Progenitor cell of endocrine pancreas (in vitro differentiated cells): ENCODE results near the gene MPND. TPM values are rescaled to one million over a fixed set of nuclear protein-coding genes. Genes with fewer than 3 reads are reported as not detected.

Source experiments
- DNase-seq: peaks from one replicate; pipeline ENCODE4 v3.0.0; 2021; ENCODE audit warnings: low spot score; ENCODE audit not compliant: unreplicated experiment
- H3K27ac Mint-ChIP-seq: 2 replicates; pipeline ENCODE4 v1.8.0; 2021; ENCODE audit warnings: mild to moderate bottlenecking, moderate library complexity, mixed read lengths
- H3K27me3 Mint-ChIP-seq: 2 replicates; pipeline ENCODE4 v1.8.0; 2021; ENCODE audit warnings: mixed read lengths
- H3K36me3 Mint-ChIP-seq: 2 replicates; pipeline ENCODE4 v1.8.0; 2022; ENCODE audit warnings: mixed read lengths; ENCODE audit not compliant: insufficient read depth
- H3K4me1 Mint-ChIP-seq: 2 replicates; pipeline ENCODE4 v1.8.0; 2021; ENCODE audit warnings: low read depth, mixed read lengths
- H3K4me3 Mint-ChIP-seq: 2 replicates; pipeline ENCODE4 v1.8.0; 2021; ENCODE audit warnings: low read depth, mild to moderate bottlenecking, moderate library complexity, mixed read lengths
- H3K9me3 Mint-ChIP-seq: 2 replicates; pipeline ENCODE4 v1.8.0; 2021; ENCODE audit warnings: low read depth, mixed read lengths
- total RNA-seq: library from RNA; stranded (reverse); gene quantifications from 2 replicates; pipeline ENCODE4 v1.2.1, GENCODE V29; 2021
- TF ChIP-seq, protein P1 (sequence below): fragments of 200-600 bp; sonication (generic); IDR thresholded peaks from one replicate; pipeline ENCODE4 v1.5.0; 2021; ENCODE audit warnings: antibody characterized with exemption, mild to moderate bottlenecking; ENCODE audit not compliant: unreplicated experiment

MPND gene
- total RNA-seq, 1 donor from 2014 or later, result 62.2 TPM

DNA sequence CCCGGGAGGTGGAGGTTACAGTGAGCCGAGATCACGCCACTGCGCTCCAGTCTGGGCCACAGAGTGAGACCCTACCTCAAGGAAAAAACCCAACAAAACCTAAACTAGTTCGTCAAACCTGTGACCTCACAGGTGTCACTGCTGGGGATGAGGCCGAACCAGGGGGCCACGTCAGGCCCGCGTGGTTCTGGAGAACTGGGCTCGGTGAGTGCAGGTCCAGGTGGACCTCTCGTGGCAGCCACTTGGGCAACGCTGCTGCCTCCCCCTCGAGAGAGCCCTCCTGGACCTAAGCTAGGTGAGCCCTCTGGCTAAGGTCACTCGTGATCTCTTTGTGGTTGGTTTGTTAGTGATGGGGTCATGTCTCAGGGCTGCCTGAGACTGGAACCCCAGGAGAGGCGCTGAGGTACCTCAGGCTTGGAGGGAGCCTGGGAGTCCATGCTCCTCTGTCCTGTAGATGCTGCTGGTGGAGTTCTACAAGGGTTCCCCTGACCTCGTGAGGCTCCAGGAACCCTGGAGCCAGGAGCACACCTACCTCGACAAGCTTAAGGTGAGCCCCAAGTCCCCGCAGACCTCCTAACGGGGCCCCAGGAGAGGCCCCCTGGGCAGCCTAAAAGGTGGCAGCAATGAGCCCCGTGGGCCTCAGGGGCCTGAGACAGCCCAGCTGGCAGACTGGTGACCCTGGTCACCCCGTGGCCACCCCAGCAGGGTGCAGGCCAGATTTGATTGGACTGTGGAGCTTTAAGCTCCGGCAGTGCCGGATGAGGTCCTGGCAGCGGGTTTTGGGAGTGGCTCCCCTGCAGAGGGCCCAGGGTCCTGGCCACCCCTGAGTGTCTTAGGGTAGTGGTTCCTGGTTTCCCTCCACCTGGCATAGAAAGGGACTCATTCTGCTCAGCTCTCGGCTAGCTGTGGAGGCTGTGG, 15.6 kb downstream of the MPND start:
- DNase-seq, result no peak
- TF ChIP-seq, protein P1, sequence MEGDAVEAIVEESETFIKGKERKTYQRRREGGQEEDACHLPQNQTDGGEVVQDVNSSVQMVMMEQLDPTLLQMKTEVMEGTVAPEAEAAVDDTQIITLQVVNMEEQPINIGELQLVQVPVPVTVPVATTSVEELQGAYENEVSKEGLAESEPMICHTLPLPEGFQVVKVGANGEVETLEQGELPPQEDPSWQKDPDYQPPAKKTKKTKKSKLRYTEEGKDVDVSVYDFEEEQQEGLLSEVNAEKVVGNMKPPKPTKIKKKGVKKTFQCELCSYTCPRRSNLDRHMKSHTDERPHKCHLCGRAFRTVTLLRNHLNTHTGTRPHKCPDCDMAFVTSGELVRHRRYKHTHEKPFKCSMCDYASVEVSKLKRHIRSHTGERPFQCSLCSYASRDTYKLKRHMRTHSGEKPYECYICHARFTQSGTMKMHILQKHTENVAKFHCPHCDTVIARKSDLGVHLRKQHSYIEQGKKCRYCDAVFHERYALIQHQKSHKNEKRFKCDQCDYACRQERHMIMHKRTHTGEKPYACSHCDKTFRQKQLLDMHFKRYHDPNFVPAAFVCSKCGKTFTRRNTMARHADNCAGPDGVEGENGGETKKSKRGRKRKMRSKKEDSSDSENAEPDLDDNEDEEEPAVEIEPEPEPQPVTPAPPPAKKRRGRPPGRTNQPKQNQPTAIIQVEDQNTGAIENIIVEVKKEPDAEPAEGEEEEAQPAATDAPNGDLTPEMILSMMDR, result no peak

DNA sequence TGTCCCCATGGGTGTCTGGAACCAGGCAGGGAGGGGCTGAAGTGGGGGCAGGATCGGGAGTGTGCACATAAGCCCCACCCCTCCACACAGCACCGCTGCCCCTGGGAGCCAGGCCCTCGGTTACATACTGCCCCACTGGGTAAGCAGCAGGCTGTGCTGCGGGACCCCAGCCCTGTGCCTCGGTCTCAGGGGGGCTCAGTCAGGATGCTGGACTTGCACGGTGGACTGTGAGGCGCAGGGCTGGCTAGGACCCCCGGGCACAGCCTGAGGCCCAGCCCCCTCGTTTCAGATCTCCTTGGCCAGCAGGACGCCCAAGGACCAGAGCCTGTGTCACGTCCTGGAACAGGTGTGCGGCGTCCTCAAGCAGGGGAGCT, 16.3 kb downstream of the MPND start:
- peaks cover 1% of the 10 kb centered on the region for H3K4me1 Mint-ChIP-seq
- no peaks in the 10 kb centered on the region for H3K9me3 Mint-ChIP-seq
- no peaks in the 10 kb centered on the region for H3K27me3 Mint-ChIP-seq
- no peak for DNase-seq
- H3K4me3 Mint-ChIP-seq, result no peak overlapping the region
- TF ChIP-seq, protein P1, result no peak
- no peak overlapping the region for H3K27ac Mint-ChIP-seq
- H3K36me3 Mint-ChIP-seq, result peaks cover 4% of the 10 kb centered on the region

More for the DNA sequence above, 15.6 kb downstream of the MPND start:
- no peak overlapping the region for H3K27ac Mint-ChIP-seq
- H3K36me3 Mint-ChIP-seq, result peaks cover 4% of the 10 kb centered on the region
- H3K9me3 Mint-ChIP-seq, result no peaks in the 10 kb centered on the region
- H3K27me3 Mint-ChIP-seq, result no peaks in the 10 kb centered on the region
- H3K4me3 Mint-ChIP-seq, result no peak overlapping the region
- peaks cover 1% of the 10 kb centered on the region for H3K4me1 Mint-ChIP-seq

DNA sequence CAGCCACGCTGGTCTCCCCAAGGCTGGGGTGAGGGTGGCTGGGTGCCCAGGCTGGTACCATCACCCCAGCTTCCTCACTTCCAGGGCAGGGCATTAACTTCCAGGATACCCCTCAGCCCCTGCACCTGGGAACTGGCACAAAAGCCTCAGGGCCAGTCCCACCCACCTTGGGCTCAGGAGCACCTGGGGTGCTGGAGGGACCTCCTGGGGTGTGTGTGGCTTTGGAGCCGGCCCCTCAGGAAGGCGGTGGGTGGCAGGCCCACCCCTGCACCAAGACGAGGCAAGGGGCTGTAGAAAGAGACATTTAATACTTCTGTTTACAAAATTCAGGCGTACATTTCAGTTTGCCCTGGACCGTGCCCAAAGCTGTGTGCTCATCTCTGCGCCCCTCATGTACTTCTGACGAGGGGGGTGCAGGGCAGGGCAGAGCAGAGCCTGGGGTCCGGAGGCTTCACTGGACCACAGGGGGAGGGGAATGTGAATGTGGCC, 16.8 kb downstream of the MPND start:
- Mint-ChIP-seq H3K4me1 (peaks cover 1% of the 10 kb centered on the region), H3K36me3 (peaks cover 4% of the 10 kb centered on the region), H3K27ac (peak overlapping the region; percentile 90), H3K9me3 (no peaks in the 10 kb centered on the region), H3K4me3 (no peak overlapping the region), H3K27me3 (no peaks in the 10 kb centered on the region)
- TF ChIP-seq, protein P1, result no peak
- DNase-seq, result no peak

DNA sequence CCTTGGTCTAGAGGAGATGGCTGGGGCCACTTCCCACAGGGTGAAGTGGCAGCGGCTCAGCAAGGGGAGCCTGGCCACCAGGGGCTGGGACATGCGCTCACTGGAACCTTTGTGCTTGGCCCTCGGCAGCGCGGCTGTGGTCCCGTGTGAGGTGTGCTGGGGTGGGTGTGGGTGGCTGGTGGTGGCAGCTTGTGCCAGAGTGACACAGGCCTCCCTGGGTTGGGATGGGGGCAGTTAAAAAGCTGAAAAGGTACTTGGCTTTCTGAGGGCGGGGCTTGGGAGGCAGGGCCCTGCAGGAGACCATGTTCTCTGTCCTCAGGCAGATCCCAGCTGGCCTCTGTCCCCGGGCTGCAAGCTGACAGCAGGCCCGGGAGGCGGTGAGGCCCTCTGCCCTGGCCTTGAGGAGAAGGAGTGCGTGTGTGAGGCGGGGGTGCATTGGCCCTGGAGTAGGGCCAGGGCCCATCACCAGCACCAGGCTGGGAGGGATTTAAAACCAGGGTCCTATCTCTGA, 17.3 kb downstream of the MPND start:
- TF ChIP-seq, protein P1, result no peak
- H3K36me3 Mint-ChIP-seq, result peaks cover 4% of the 10 kb centered on the region
- no peak for DNase-seq
- no peak overlapping the region for H3K4me3 Mint-ChIP-seq
- peak overlapping the region; percentile 90 for H3K27ac Mint-ChIP-seq
- peaks cover 1% of the 10 kb centered on the region for H3K4me1 Mint-ChIP-seq
- H3K9me3 Mint-ChIP-seq, result no peaks in the 10 kb centered on the region
- H3K27me3 Mint-ChIP-seq, result no peaks in the 10 kb centered on the region

DNA sequence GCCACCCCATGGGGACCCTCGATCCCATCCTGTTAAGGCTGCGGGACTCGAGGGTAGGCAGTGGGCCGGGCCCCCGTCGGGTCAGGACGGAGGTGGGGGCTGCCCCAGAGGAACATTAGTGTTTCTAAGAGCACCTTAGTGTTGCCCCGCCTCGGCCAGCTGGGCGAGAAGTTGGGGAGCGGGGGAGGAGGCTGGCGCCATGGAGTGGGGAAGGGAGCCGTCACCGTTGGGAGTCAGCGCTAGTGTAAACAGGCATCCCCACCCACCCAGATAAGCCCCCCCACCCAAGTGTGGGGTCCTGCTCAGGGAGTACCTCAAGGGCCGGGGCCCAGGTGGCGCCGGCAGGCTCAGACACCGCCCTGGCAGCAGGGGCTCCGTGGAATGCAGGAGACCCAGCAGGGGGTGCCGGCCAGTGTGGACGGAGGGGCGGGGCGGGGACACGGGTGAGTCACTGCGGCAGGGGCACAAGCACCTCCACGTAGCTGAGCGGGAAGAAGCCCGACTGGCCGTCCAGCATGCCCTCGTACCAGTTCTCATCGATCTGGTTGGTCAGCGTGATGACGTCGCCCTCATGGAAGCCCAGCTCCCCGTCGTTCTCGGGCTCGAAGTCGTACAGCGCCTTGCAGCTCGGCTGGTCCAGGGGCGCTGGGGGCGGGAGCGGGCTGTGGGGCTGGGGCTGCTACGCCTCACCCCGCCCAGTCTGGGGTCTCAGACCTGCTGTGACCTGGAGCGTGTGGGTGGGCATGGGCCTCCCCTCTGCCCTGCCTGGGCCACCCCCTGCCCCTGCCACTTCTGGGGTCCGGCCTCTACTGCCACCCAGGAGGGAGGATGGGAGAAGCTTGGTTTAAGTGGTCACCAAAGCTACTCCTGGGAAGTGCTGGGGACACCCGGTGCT, 18.0 kb downstream of the MPND start:
- Mint-ChIP-seq H3K36me3 (peaks cover 4% of the 10 kb centered on the region), H3K4me3 (no peak overlapping the region), H3K27me3 (no peaks in the 10 kb centered on the region), H3K9me3 (no peaks in the 10 kb centered on the region), H3K4me1 (peaks cover 1% of the 10 kb centered on the region), H3K27ac (peak overlapping the region; percentile 90)
- no peak for DNase-seq
- TF ChIP-seq, protein P1, result no peak
